ENCODE measurements around the gene CNTN1. TPM values are rescaled to one million over a fixed set of nuclear protein-coding genes. Genes with fewer than 3 reads are reported as not detected.

CNTN1 gene
- total and polyA plus RNA-seq, 2 of the 8 experiments (the other 6 are each of a cell fraction or from before 2014, with no cell fraction given), result 7.2 to 21.8 TPM

GRCh38 chr12:40723001-40723400 lies 30.8 kb downstream of the CNTN1 start:
- Histone ChIP-seq H3K4me2 (ENCODE audit: insufficient read depth in 1 of 2, low read depth in 2 of 2, low read length in 2 of 2) (no peak overlapping the region), H3K79me1 (ENCODE audit: low read depth, low read length) (no peaks in the 10 kb centered on the region), H2BK15ac (ENCODE audit: low read length) (no peak overlapping the region), H3K79me2 (ENCODE audit: control insufficient read depth in 1 of 2, insufficient read depth in 2 of 2, low read length in 2 of 2) (no peaks in the 10 kb centered on the region), H2AK5ac (ENCODE audit: low read depth, low read length) (no peak overlapping the region), H2BK120ac (replicated peaks; ENCODE audit: low read depth, low read length) (no peak overlapping the region), H2BK12ac (ENCODE audit: low read depth, low read length) (no peak overlapping the region), H4K20me1 (replicated peaks in 1 of 2; ENCODE audit: control insufficient read depth in 1 of 2, insufficient read depth in 2 of 2, low read length in 2 of 2) (no peaks in the 10 kb centered on the region), H4K5ac (ENCODE audit: insufficient read length, low read depth, low read length) (no peak overlapping the region), H3K9ac (replicated peaks in 1 of 4; ENCODE audit: extremely low read depth in 1 of 4, low read depth in 3 of 4, low read length in 3 of 4) (no peak overlapping the region), H3K23ac (ENCODE audit: insufficient read length) (no peak overlapping the region), H3K36me3 (ENCODE audit: control insufficient read depth in 2 of 4, insufficient read depth in 4 of 4, low read length in 3 of 4) (no peaks in the 10 kb centered on the region), H3K18ac (ENCODE audit: extremely low read depth, low read length) (no peak overlapping the region), H3K56ac (replicated peaks; ENCODE audit: insufficient read length, low read depth, low read length) (no peak overlapping the region), H3K27me3 (replicated peaks in 1 of 4; ENCODE audit: control insufficient read depth in 3 of 4, extremely low read depth in 1 of 4, insufficient read depth in 3 of 4, low read length in 3 of 4) (no peaks in the 10 kb centered on the region), H3K4me3 (ENCODE audit: extremely low read depth in 1 of 4, insufficient read depth in 2 of 4, low read depth in 3 of 4, low read length in 4 of 4) (no peak overlapping the region), H3K27ac (ENCODE audit: low read depth, low read length) (no peak overlapping the region), H2BK20ac (ENCODE audit: low read length) (no peak overlapping the region), H3K23me2 (ENCODE audit: low read depth, low read length) (no peaks in the 10 kb centered on the region), H2AFZ (ENCODE audit: low read length) (no peak overlapping the region), H4K91ac (replicated peaks; ENCODE audit: insufficient read length, low read length) (no peak overlapping the region), H3K9me3 (ENCODE audit: insufficient read depth in 2 of 2, low read depth in 1 of 2, low read length in 1 of 2) (no peaks in the 10 kb centered on the region), H2BK5ac (ENCODE audit: low read depth, low read length) (no peak overlapping the region), H3K4me1 (replicated peaks in 1 of 4; ENCODE audit: control insufficient read depth in 3 of 4, insufficient read depth in 4 of 4, low read length in 3 of 4) (no peaks in the 10 kb centered on the region), H3K14ac (ENCODE audit: insufficient read length) (no peak overlapping the region), H3K4ac (replicated peaks; ENCODE audit: insufficient read length, low read depth, low read length) (no peak overlapping the region), H4K8ac (ENCODE audit: extremely low read depth, insufficient read depth, low read length) (no peak overlapping the region)
- FAIRE-seq (no peak), DNase-seq (ENCODE audit: low read depth in 1 of 2, low spot score in 2 of 2) (no peak)
- TF ChIP-seq CEBPB (IDR thresholded peaks at IDR 0.05; ENCODE audit: low read depth, low read length) (no peak), RBBP5 (IDR thresholded peaks at IDR 0.05; ENCODE audit: borderline replicate concordance, low read depth, low read length) (no peak), CHD2 (IDR thresholded peaks at IDR 0.05; ENCODE audit: low read length) (no peak), TAF1 (IDR thresholded peaks at IDR 0.05; ENCODE audit: low read depth, low read length) (no peak), POLR2AphosphoS5 (IDR thresholded peaks at IDR 0.05; ENCODE audit: low read depth, low read length) (no peak), JUN (IDR thresholded peaks at IDR 0.05; ENCODE audit: low read depth, low read length) (no peak), YY1 (IDR thresholded peaks at IDR 0.05; ENCODE audit: low read depth, low read length) (no peak)
- WGBS, 2 experiments (ENCODE audit: extremely low coverage in 1 of 2, insufficient coverage in 1 of 2, insufficient read length in 1 of 2, insufficient replicate concordance in 2 of 2, low coverage in 1 of 2, low lambda C conversion rate in 2 of 2, missing lambda C conversion rate in 1 of 2), result 93% methylated on average over 6 of the region's 6 CpGs; no CpG with 5 or more reads in 1 of the 2 experiments
- ChIA-PET POLR2A (ENCODE audit: partially characterized antibody) (no interaction called here), CTCF (ENCODE audit: partially characterized antibody) (no interaction called here)

All from H1 (cell line).